MM.1S (cell line): Measurements from ENCODE around the gene GTF2IRD1.

ENCODE experiments used
- DNase-seq: peaks from one replicate; pipeline ENCODE4 v3.0.0-alpha.2; 2015
- H2AFZ ChIP-seq: fragments of 300-600 bp; sonication (generic); 2 replicates; pipeline ENCODE4 v1.6.0; 2016; ENCODE audit warnings: antibody characterized with exemption, low read length
- H3F3A ChIP-seq: fragments of 300-600 bp; sonication (generic); 2 replicates; pipeline ENCODE4 v1.6.1; 2016; ENCODE audit warnings: mild to moderate bottlenecking, antibody characterized with exemption, low read length, moderate library complexity, mixed read lengths; ENCODE audit not compliant: insufficient read depth
- H3K27ac ChIP-seq: fragments of 300-600 bp; sonication (generic); 2 replicates; pipeline ENCODE4 v1.5.1; 2016; ENCODE audit warnings: mild to moderate bottlenecking, low read length
- H3K27me3 ChIP-seq: fragments of 300-600 bp; sonication (generic); replicated peaks from 2 replicates; pipeline ENCODE4 v1.6.0; 2016; ENCODE audit warnings: low read length; ENCODE audit not compliant: insufficient read depth
- H3K36me3 ChIP-seq: fragments of 300-600 bp; sonication (generic); replicated peaks from 2 replicates; pipeline ENCODE4 v1.6.1; 2016; ENCODE audit warnings: mild to moderate bottlenecking, low read length, mixed read lengths; ENCODE audit not compliant: insufficient read depth
- H3K4me1 ChIP-seq: fragments of 300-600 bp; sonication (generic); 2 replicates; pipeline ENCODE4 v1.6.1; 2016; ENCODE audit warnings: low read length, mixed read lengths
- H3K4me2 ChIP-seq: fragments of 300-600 bp; sonication (generic); 2 replicates; pipeline ENCODE4 v1.6.0; 2016; ENCODE audit warnings: low read depth, low read length
- H3K4me3 ChIP-seq: fragments of 300-600 bp; sonication (generic); 2 replicates; pipeline ENCODE4 v1.5.1; 2016; ENCODE audit warnings: low read length, mixed read lengths
- H3K79me2 ChIP-seq: fragments of 300-600 bp; sonication (generic); 2 replicates; pipeline ENCODE4 v1.6.1; 2016; ENCODE audit warnings: mixed run types, low read length, mixed read lengths
- H3K9ac ChIP-seq: fragments of 300-600 bp; sonication (generic); 2 replicates; pipeline ENCODE4 v1.6.1; 2016; ENCODE audit warnings: low read length, mixed read lengths
- H3K9me2 ChIP-seq: fragments of 300-600 bp; sonication (generic); replicated peaks from 2 replicates; pipeline ENCODE4 v1.6.1; 2016; ENCODE audit warnings: mild to moderate bottlenecking, low read length, mixed read lengths; ENCODE audit not compliant: insufficient read depth
- H3K9me3 ChIP-seq: fragments of 300-600 bp; sonication (generic); replicated peaks from 2 replicates; pipeline ENCODE4 v1.6.1; 2016; ENCODE audit warnings: mild to moderate bottlenecking, low read length, mixed read lengths; ENCODE audit not compliant: insufficient read depth
- H4K20me1 ChIP-seq: fragments of 300-600 bp; sonication (generic); 2 replicates; pipeline ENCODE4 v1.6.1; 2016; ENCODE audit warnings: mild to moderate bottlenecking, low read length, moderate library complexity, mixed read lengths; ENCODE audit not compliant: insufficient read depth
- EZH2 ChIP-seq: fragments of 300-600 bp; sonication (generic); optimal IDR thresholded peaks from 2 replicates; pipeline ENCODE3; 2017; ENCODE audit warnings: low read depth, mild to moderate bottlenecking, antibody characterized with exemption, low read length, mixed read lengths
- EZH2phosphoT487 ChIP-seq: fragments of 300-600 bp; sonication (generic); IDR thresholded peaks from 2 replicates; pipeline ENCODE4 v1.6.1; 2018; ENCODE audit warnings: antibody characterized with exemption, low read length
- TF ChIP-seq, protein P1 (sequence below): fragments of 300-600 bp; sonication (generic); IDR thresholded peaks from 2 replicates; pipeline ENCODE4 v1.5.1; 2016; ENCODE audit warnings: antibody characterized with exemption, low read length, mixed read lengths

GTF2IRD1 gene

DNA sequence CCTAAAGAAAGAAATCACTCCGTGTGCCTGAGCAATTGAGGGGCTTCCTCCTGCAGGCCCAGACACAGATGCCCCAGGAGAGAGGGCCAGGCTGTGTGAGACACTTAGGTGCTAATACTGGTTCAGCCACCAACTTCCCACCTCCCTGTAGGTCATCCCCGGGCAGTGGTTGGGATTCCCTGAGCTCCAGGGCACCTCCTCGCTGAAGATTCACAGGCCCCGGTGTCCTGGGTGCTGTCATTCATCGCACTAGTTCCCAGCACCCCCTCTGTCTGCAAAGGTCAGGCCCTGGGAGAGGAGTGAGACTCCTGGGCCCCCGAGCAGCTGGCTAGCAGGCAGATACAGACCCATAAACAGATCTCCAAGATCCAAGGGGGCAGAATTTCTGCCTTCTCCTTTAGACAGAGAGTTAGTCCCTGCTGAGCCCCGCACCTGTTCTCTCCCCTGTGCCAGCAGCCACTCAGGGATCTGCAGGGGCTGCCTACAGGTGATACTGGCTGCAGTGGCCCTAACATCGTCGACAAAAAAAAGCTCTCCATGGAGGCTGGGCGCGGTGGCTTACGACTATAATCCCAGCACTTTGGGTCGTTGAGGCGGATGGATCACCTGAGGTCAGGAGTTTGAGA lies 165.6 kb downstream of the GTF2IRD1 start:
- H3K36me3 ChIP-seq, result no peaks in the 10 kb centered on the region
- no peak overlapping the region for H2AFZ ChIP-seq
- no peak overlapping the region for H3K4me3 ChIP-seq
- no peaks in the 10 kb centered on the region for H3K9me3 ChIP-seq
- H3K9me2 ChIP-seq, result no peaks in the 10 kb centered on the region
- no peaks in the 10 kb centered on the region for H3F3A ChIP-seq
- H3K4me2 ChIP-seq, result no peak overlapping the region
- no peak for TF ChIP-seq EZH2phosphoT487
- TF ChIP-seq, protein P1, sequence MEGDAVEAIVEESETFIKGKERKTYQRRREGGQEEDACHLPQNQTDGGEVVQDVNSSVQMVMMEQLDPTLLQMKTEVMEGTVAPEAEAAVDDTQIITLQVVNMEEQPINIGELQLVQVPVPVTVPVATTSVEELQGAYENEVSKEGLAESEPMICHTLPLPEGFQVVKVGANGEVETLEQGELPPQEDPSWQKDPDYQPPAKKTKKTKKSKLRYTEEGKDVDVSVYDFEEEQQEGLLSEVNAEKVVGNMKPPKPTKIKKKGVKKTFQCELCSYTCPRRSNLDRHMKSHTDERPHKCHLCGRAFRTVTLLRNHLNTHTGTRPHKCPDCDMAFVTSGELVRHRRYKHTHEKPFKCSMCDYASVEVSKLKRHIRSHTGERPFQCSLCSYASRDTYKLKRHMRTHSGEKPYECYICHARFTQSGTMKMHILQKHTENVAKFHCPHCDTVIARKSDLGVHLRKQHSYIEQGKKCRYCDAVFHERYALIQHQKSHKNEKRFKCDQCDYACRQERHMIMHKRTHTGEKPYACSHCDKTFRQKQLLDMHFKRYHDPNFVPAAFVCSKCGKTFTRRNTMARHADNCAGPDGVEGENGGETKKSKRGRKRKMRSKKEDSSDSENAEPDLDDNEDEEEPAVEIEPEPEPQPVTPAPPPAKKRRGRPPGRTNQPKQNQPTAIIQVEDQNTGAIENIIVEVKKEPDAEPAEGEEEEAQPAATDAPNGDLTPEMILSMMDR, result no peak
- TF ChIP-seq EZH2, result no peak
- H3K4me1 ChIP-seq, result no peaks in the 10 kb centered on the region; the same call in 1 of the 2 replicates
- no peaks in the 10 kb centered on the region for H4K20me1 ChIP-seq
- DNase-seq, result no peak
- H3K27me3 ChIP-seq, result no peaks in the 10 kb centered on the region
- no peak overlapping the region for H3K9ac ChIP-seq
- H3K27ac ChIP-seq, result no peak overlapping the region
- H3K79me2 ChIP-seq, result no peaks in the 10 kb centered on the region

DNA sequence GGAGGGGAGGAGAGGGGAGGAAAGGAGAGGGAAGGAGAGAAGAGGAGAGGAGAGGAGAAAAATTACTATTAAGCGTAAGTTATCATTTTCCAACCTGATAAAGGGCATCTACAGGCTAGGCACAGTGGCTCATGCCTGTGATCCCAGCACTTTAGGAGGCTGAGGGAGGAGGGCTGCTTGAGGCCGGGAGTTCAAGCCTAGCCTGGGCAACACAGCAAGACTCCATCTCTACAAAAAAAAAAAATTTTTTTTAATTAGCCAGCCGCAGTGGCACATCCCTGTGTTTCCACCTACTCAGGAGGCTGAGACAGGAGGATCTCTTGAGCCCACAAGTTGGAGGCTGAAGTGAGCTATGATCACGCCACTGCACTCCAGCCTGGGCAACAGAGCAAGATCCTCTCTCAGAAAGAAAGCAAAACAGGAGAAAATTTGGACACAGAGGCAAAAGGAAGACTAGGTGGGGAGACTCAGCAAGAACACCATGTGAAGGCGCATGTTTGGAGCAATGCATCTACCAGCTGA lies 168.6 kb downstream of the GTF2IRD1 start:
- no peaks in the 10 kb centered on the region for H3K9me3 ChIP-seq
- H3K9me2 ChIP-seq, result no peaks in the 10 kb centered on the region
- no peak overlapping the region for H3K27ac ChIP-seq
- no peak overlapping the region for H2AFZ ChIP-seq
- DNase-seq, result no peak
- no peak overlapping the region for H3K4me2 ChIP-seq
- no peaks in the 10 kb centered on the region; the same call in 1 of the 2 replicates for H3K4me1 ChIP-seq
- H3K27me3 ChIP-seq, result no peaks in the 10 kb centered on the region
- no peaks in the 10 kb centered on the region for H3K36me3 ChIP-seq
- H3F3A ChIP-seq, result no peaks in the 10 kb centered on the region
- H3K9ac ChIP-seq, result no peak overlapping the region
- H3K79me2 ChIP-seq, result no peaks in the 10 kb centered on the region
- no peak overlapping the region for H3K4me3 ChIP-seq
- TF ChIP-seq EZH2phosphoT487 (no peak), EZH2 (no peak)
- TF ChIP-seq, protein P1, result no peak
- H4K20me1 ChIP-seq, result no peaks in the 10 kb centered on the region

DNA sequence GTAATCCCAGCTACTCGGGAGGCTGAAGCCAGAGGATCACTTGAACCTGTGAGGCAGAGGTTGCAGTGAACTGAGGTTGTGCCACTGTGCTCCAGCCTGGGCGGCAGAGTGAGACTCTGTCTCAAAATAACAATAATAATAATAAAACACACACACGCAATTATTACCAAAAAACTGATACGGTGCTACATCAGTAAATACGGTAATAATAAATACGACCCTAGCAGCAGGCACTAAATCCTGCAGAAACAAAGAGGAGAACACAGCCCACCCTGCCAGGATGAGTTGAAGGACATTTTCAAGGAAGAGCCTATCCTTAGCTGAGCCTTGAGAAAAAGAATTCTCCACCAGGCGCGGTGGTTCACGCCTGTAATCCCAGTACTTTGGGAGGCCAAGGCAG lies 169.4 kb downstream of the GTF2IRD1 start:
- no peak for DNase-seq
- no peaks in the 10 kb centered on the region for H3K79me2 ChIP-seq
- H3K4me2 ChIP-seq, result no peak overlapping the region
- no peaks in the 10 kb centered on the region for H3K27me3 ChIP-seq
- H3K9me2 ChIP-seq, result no peaks in the 10 kb centered on the region
- no peaks in the 10 kb centered on the region for H3F3A ChIP-seq
- H3K9ac ChIP-seq, result no peak overlapping the region
- H3K4me3 ChIP-seq, result no peak overlapping the region
- no peaks in the 10 kb centered on the region for H3K9me3 ChIP-seq
- H3K27ac ChIP-seq, result no peak overlapping the region
- H2AFZ ChIP-seq, result no peak overlapping the region
- no peaks in the 10 kb centered on the region for H3K4me1 ChIP-seq
- TF ChIP-seq EZH2phosphoT487 (no peak), EZH2 (no peak)
- TF ChIP-seq, protein P1, result no peak
- no peaks in the 10 kb centered on the region for H4K20me1 ChIP-seq
- no peaks in the 10 kb centered on the region for H3K36me3 ChIP-seq
